Measurements from ENCODE around the gene IBA57.
"Not testable (repeated sequence)": the region's sequence is repeated elsewhere in the genome, so short reads cannot be mapped to it uniquely, and the experiment has no call there.

Gene IBA57

GRCh38 chr1:228172591-228173527 lies 7.3 kb downstream of the IBA57 start:
- TF ChIP-seq CTCF (IDR thresholded peaks at IDR 0.05; ENCODE audit: borderline replicate concordance, control extremely low read depth, extremely low read depth, insufficient read depth, missing control alignments) = no peak
- no peak for DNase-seq (ENCODE audit: low spot score)
- in situ Hi-C loops (cut with MboI; ENCODE audit: low sequenced_read_pairs, unreplicated experiment) = no loop called here

- DNase-seq (ENCODE audit: low spot score); in situ Hi-C loops (cut with MboI; ENCODE audit: low sequenced_read_pairs, unreplicated experiment): not testable (repeated sequence)
Measured at GRCh38 chr1:228173528-228174481, 8.2 kb downstream of the IBA57 start.

- in situ Hi-C loops (cut with MboI; ENCODE audit: low sequenced_read_pairs, unreplicated experiment) = no loop called here
Measured at GRCh38 chr1:228174482-228175315, 9.1 kb downstream of the IBA57 start.

GRCh38 chr1:228175316-228176023 lies 9.9 kb downstream of the IBA57 start:
- in situ Hi-C loops (cut with MboI; ENCODE audit: low sequenced_read_pairs, unreplicated experiment) = no loop called here
- TF ChIP-seq CTCF (IDR thresholded peaks at IDR 0.05; ENCODE audit: borderline replicate concordance, control extremely low read depth, extremely low read depth, insufficient read depth, missing control alignments) = no peak
- no peak for DNase-seq (ENCODE audit: low spot score)

More at GRCh38 chr1:228174482-228175315, 9.1 kb downstream of the IBA57 start:
- TF ChIP-seq CTCF (IDR thresholded peaks at IDR 0.05; ENCODE audit: borderline replicate concordance, control extremely low read depth, extremely low read depth, insufficient read depth, missing control alignments) = no peak
- DNase-seq (ENCODE audit: low spot score) = peak; percentile 63

- in situ Hi-C loops (cut with MboI; ENCODE audit: low sequenced_read_pairs, unreplicated experiment) = no loop called here
- no peak for DNase-seq (ENCODE audit: low spot score)
- TF ChIP-seq CTCF (IDR thresholded peaks at IDR 0.05; ENCODE audit: borderline replicate concordance, control extremely low read depth, extremely low read depth, insufficient read depth, missing control alignments) = no peak
Measured at GRCh38 chr1:228176024-228176395, 10.4 kb downstream of the IBA57 start.

GRCh38 chr1:228176461-228177182 lies 11.0 kb downstream of the IBA57 start:
- in situ Hi-C loops (cut with MboI; ENCODE audit: low sequenced_read_pairs, unreplicated experiment) = no loop called here
- no peak for TF ChIP-seq CTCF (IDR thresholded peaks at IDR 0.05; ENCODE audit: borderline replicate concordance, control extremely low read depth, extremely low read depth, insufficient read depth, missing control alignments)
- no peak for DNase-seq (ENCODE audit: low spot score)
